NOMO-1 treated with dmso at 0.1 percent for 144 hours (cell line): Measurements from ENCODE around the gene EGLN1.
"Not testable (repeated sequence)": the region's sequence is repeated elsewhere in the genome, so short reads cannot be mapped to it uniquely, and the experiment has no call there.

ENCODE experiments used
- DNase-seq: peaks from one replicate; lab custom pipeline; 2025; ENCODE audit not compliant: unreplicated experiment; lab: John Stamatoyannopoulos, UW

The EGLN1 gene

GRCh38 chr1:231421971-231422797 lies at the start of gene EGLN1:
Gene EGLN1, minus strand, starts transcription at chr1:231422287. Its CDS starts 399 bp downstream, at chr1:231421888.
- DNase-seq, result peak; percentile 80

DNA sequence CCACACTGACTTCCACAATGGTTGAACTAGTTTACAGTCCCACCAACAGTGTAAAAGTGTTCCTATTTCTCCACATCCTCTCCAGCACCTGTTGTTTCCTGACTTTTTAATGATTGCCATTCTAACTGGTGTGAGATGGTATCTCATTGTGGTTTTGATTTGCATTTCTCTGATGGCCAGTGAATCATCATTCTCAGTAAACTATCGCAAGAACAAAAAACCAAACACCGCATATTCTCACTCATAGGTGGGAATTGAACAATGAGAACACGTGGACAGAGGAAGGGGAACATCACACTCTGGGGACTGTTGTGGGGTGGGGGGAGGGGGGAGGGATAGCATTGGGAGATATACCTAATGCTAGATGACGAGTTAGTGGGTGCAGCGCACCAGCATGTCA lies 49.4 kb upstream of the EGLN1 start:
- not testable (repeated sequence) for DNase-seq

- DNase-seq, result not testable (repeated sequence)
These were observed 48.9 kb upstream of the EGLN1 start for GRCh38 chr1:231471027-231471426.

GRCh38 chr1:231467986-231468385 lies 45.9 kb upstream of the EGLN1 start:
- DNase-seq, result no peak

DNA sequence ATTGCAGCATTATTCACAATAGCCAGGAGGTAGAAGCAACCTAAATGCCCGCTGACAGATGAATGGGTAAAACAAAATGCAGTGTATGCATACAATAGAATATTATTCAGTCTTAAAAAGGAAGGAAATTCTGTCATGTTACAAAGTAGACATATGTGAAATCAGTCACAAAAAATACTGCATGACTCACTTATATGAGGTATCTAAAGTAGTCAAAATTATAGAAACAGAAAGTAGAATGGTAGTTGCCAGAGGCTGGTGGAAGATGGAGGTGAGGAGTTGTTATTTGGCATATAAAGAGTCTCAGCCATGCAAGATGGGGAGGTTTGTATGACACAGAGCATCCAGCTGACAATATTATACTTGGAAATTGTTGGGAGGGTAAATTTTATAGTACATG lies 43.0 kb upstream of the EGLN1 start:
- DNase-seq, result no peak

GRCh38 chr1:231463541-231463940 lies 41.5 kb upstream of the EGLN1 start:
- DNase-seq, result no peak

DNA sequence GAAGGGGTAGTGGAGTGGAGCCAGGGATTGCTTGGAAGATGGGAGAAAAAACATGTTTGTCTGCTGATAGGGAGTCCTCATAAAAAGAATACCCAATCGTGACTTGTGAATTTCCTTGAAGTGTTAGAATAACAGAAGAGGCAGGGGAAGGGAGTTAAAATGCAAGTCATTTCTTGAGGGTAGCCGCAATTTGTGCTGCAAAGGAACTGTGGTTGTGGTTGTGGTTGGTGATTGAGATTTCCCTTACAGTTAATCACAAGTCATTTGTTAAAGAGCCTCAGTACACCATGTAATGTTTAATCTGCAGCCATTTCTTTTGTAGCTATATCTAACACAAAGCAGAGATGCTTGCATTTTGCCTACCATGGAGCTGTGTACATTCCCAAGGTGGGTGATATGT lies 38.5 kb upstream of the EGLN1 start:
- peak; percentile 87 for DNase-seq

DNA sequence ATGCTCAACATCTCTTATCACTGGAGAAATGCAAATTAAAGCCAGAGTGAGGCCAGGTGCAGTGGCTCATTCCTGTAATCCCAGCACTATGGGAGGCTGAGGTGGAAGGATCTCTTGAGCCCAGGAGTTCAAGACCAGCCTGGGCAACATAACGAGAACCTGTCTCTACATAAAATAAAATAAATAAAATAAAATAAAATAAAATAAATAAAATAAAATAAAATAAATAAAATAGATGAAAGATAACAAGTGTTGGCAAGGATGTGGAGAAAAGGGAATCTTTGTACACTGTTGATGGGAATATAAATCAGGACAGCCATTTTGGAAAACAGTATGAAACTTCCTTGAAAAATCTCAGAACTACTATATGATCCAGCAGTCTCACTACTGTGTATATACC lies 37.4 kb upstream of the EGLN1 start:
- not testable (repeated sequence) for DNase-seq

- DNase-seq, result not testable (repeated sequence)
These were observed 35.9 kb upstream of the EGLN1 start for GRCh38 chr1:231457956-231458355.

DNA sequence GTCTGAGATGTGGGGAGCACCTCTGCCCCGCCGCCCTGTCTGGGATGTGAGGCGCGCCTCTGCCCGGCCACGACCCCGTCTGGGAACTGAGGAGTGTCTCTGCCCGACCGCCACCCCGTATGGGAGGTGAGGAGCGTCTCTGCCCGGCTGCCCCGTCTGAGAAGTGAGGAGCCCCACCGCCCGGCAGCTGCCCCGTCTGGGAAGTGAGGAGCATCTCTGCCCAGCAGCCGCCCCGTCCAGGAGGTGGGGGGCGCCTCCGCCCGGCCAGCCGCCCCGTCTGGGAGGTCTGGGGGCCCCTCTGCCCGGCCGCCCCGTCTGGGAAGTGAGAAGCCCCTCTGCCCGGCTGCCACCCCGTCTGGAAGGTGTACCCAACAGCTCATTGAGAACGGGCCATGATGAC lies 32.0 kb upstream of the EGLN1 start:
- DNase-seq, result not testable (repeated sequence)

GRCh38 chr1:231446138-231446537 lies 24.1 kb upstream of the EGLN1 start:
- no peak for DNase-seq

DNA sequence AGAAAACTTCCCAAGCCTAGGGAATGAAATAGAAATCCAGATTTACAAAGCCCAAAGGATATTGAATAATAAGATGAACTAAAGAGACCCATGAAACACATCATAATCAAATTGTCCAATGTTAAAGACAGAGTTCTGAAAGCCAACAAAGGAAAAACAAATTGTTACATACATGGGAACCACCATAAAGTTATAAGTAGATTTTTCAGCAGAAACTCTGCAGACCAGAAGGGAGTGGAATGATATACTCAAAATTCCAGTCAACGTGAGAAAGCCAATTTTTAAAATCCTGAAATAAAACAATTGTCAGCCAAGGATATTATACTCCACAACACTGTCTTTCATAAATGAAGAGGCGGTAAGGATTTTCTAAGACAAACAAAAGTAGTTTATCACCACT lies 22.0 kb upstream of the EGLN1 start:
- no peak for DNase-seq

- no peak for DNase-seq
These were observed 21.3 kb upstream of the EGLN1 start for GRCh38 chr1:231443363-231443762.

DNA sequence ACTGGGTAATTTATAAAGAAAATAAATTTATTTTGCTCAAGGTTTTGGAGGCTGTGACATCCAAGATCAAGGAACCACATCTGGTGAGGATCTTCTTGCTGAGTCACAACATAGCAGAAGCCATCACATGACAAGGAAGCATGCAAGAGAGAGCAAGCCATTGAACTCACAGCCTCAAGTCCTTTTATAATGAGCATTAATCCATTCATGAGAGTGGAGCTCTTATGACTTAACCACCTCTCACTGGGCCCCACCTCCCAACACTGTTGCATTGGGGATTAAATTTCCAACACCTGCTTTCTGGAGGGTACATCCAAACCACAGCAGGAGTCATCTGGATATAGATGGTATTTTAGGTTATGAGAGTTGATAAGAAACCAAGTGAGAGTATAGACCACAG lies 20.6 kb upstream of the EGLN1 start:
- no peak for DNase-seq

DNA sequence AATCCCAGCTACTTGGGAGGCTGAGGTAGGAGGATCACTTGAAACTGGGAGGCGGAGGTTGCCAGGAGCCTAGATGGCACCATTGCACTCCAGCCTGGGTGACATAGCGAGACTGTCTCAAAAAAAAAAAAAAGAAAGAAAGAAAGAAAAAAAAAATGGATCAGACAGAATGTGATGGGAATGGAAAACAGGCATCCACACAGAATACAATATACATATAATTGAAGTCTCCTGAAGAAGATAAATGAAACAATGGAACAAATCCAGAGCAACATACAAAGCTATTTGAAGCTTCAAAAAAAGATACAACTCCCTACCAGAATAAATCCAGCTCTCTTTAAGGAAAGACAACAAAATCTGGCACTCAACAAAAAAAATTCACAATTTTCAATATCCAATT lies 10.9 kb upstream of the EGLN1 start:
- no peak for DNase-seq

DNA sequence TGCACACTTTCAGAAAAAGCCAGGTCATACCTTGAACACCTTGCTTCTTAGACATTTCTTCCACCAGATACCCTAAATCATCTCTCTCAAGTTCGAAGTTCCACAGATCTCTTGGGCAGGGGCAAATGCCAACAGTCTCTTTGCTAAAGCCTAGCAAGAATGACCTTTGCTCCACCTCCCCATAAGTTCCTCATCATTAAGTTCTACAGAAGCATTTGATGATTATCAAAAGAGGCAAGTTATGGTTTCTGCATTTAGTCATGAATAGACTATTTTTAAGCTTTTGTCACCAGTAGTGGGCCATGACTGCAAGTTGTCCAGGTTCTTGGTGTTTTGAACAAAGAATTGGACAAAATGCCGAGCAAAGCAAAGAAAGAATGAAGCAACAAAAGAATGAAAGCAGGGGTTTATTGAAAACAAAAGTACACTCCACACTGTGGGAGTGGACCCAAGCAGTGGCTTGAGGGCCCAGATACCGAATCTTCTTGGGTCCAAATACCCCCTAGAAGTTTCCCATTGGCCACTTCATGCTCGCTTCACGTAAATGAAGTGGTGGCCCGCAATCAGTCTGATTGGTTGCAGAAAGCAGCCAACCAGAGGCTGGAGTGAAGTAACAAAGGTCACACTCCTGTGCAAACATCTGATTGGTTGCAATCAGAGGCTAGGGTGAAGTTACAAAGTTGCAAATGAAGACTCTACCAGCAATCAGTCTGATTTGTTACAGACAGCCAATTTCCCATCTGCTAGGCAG lies 9.8 kb upstream of the EGLN1 start:
- DNase-seq, result peak; percentile 24

GRCh38 chr1:231430678-231431352 lies 8.7 kb upstream of the EGLN1 start:
- DNase-seq, result not testable (repeated sequence)

DNA sequence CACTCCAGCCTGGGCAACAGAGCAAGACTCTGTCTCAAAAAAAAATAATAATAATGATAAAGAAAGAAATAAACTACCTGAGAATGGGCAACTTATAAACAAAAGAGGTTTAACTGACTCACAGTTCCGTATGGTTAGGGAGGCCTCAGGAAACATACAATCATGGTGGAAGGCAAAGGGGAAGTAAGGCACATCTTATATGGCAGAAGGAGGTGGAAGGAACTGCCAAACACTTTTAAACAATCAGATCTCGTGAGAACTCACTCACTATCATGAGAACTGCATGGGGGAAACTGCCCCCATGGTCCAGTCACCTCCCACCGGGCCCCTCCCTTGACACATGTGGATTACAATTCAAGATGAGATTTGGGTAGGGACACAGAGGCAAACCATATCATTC lies 6.3 kb upstream of the EGLN1 start:
- no peak for DNase-seq

GRCh38 chr1:231424950-231425805 lies 3.1 kb upstream of the EGLN1 start:
- no peak for DNase-seq

GRCh38 chr1:231423648-231424047 lies 1.6 kb upstream of the EGLN1 start:
- DNase-seq, result no peak

DNA sequence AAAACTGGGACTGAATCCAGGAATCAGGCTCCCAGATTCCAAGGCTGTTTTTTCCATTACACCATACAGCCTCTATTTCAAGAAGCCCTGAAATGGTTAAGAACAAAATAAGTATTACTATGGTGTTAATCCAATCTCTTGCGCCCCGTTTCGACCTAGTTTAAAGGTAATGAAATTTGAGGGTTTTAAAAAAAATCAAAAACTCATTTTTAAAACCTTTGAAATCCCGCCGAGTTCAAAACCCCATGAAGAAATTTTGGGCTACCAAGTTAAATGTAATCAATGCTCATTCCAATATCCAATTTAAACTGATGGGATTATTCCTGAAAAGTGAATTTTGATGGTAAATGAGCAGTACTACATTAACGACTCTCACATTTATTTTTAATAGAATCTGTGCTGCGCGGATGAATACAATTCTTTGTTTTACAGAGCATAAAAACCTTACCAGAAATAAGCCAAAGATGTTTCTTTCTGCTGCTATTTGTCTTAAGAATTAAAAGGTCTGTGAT lies 767 bp upstream of the EGLN1 start:
- DNase-seq, result no peak
